Karpas-422 (cell line): ENCODE measurements around the gene OR2A2. TPM values are rescaled to one million over a fixed set of nuclear protein-coding genes. Genes with fewer than 3 reads are reported as not detected.

Experiments
- DNase-seq: peaks from one replicate; pipeline ENCODE4 v3.0.0-alpha.2; 2015
- H2AFZ ChIP-seq: fragments of 200-600 bp; sonication (generic); 2 replicates; pipeline ENCODE4 v1.6.1; 2014; ENCODE audit warnings: antibody characterized with exemption, low read length, mixed read lengths
- H3K27ac ChIP-seq: fragments of 200-600 bp; sonication (generic); 2 replicates; pipeline ENCODE4 v1.5.1; 2014; ENCODE audit warnings: mild to moderate bottlenecking, low read length, moderate library complexity
- H3K27me3 ChIP-seq: fragments of 200-600 bp; sonication (generic); 2 replicates; pipeline ENCODE4 v1.6.1; 2014; ENCODE audit warnings: low read length, mixed read lengths
- H3K36me3 ChIP-seq: fragments of 200-600 bp; sonication (generic); 2 replicates; pipeline ENCODE4 v1.6.1; 2014; ENCODE audit warnings: low read length, mixed read lengths; ENCODE audit not compliant: insufficient read depth
- H3K4me1 ChIP-seq: fragments of 200-600 bp; sonication (generic); 2 replicates; pipeline ENCODE4 v1.6.1; 2014; ENCODE audit warnings: mild to moderate bottlenecking, low read length, mixed read lengths
- H3K4me2 ChIP-seq: fragments of 200-600 bp; sonication (generic); 2 replicates; pipeline ENCODE4 v1.6.1; 2014; ENCODE audit warnings: low read length, low read depth, mild to moderate bottlenecking; ENCODE audit not compliant: poor library complexity, severe bottlenecking
- H3K4me3 ChIP-seq: fragments of 200-600 bp; sonication (generic); 2 replicates; pipeline ENCODE4 v1.5.1; 2014; ENCODE audit warnings: mild to moderate bottlenecking, antibody characterized with exemption, low read length, mixed read lengths
- H3K79me2 ChIP-seq: fragments of 200-600 bp; sonication (generic); 2 replicates; pipeline ENCODE4 v1.6.1; 2014; ENCODE audit warnings: mild to moderate bottlenecking, low read length, mixed read lengths
- H3K9ac ChIP-seq: fragments of 200-600 bp; sonication (generic); 2 replicates; pipeline ENCODE4 v1.6.0; 2014; ENCODE audit warnings: low read length
- H3K9me2 ChIP-seq: fragments of 200-600 bp; sonication (generic), shearing (Covaris generic); replicated peaks from 2 replicates; pipeline ENCODE4 v1.6.0; 2014; ENCODE audit warnings: mild to moderate bottlenecking, low read length, moderate library complexity; ENCODE audit not compliant: insufficient read depth
- H3K9me3 ChIP-seq: fragments of 300-700, 200-600 bp; sonication (generic); 2 replicates; pipeline ENCODE4 v1.6.1; 2014; ENCODE audit warnings: low read length, mixed read lengths
- H4K20me1 ChIP-seq: fragments of 200-600 bp; sonication (generic); 2 replicates; pipeline ENCODE4 v1.6.1; 2014; ENCODE audit warnings: mild to moderate bottlenecking, antibody characterized with exemption, low read length, low read depth; ENCODE audit not compliant: insufficient read depth
- small RNA-seq: library from RNA; depleted of rRNA; stranded (forward); fragments of <200 nt; gene quantifications from one replicate; pipeline ENCODE3, GENCODE V24; 2014
- total RNA-seq: library from RNA; depleted of rRNA; stranded (reverse); fragments of >200 nt; shearing (Covaris generic); gene quantifications from 2 replicates; pipeline ENCODE4 v1.2.3, GENCODE V29; 2014; ENCODE audit warnings: low replicate concordance; rRNA removed

OR2A2 gene
- total RNA-seq, 1 experiment from 2014 or later = not detected

- Histone ChIP-seq H3K4me2 (no peak overlapping the region), H4K20me1 (no peaks in the 10 kb centered on the region), H3K79me2 (no peaks in the 10 kb centered on the region), H3K27me3 (no peaks in the 10 kb centered on the region), H3K36me3 (no peaks in the 10 kb centered on the region), H3K27ac (no peak overlapping the region), H3K9ac (no peak overlapping the region), H3K9me3 (peaks cover 11% of the 10 kb centered on the region), H3K4me3 (no peak overlapping the region), H3K9me2 (no peaks in the 10 kb centered on the region), H2AFZ (no peak overlapping the region), H3K4me1 (no peaks in the 10 kb centered on the region)
- no peak for DNase-seq
Measured at GRCh38 chr7:144144426-144144825, 35.0 kb downstream of the OR2A2 start.

- no peaks in the 10 kb centered on the region for H3K27me3 ChIP-seq
- no peak overlapping the region for H3K4me3 ChIP-seq
- DNase-seq = no peak
- H3K27ac ChIP-seq = no peak overlapping the region
- no peaks in the 10 kb centered on the region for H3K9me2 ChIP-seq
- H3K9me3 ChIP-seq = peaks cover 11% of the 10 kb centered on the region
- H3K79me2 ChIP-seq = no peaks in the 10 kb centered on the region
- no peak overlapping the region for H2AFZ ChIP-seq
- no peaks in the 10 kb centered on the region for H3K36me3 ChIP-seq
- H3K4me2 ChIP-seq = no peak overlapping the region
- no peak overlapping the region for H3K9ac ChIP-seq
- H4K20me1 ChIP-seq = no peaks in the 10 kb centered on the region
- no peaks in the 10 kb centered on the region for H3K4me1 ChIP-seq
Measured at GRCh38 chr7:144148224-144148827, 38.9 kb downstream of the OR2A2 start.

- no peaks in the 10 kb centered on the region for H3K9me3 ChIP-seq
- H3K4me2 ChIP-seq = no peak overlapping the region
- no peaks in the 10 kb centered on the region for H3K9me2 ChIP-seq
- H3K4me1 ChIP-seq = no peaks in the 10 kb centered on the region
- no peak overlapping the region for H3K27ac ChIP-seq
- no peaks in the 10 kb centered on the region for H3K79me2 ChIP-seq
- no peak overlapping the region for H3K4me3 ChIP-seq
- H3K27me3 ChIP-seq = no peaks in the 10 kb centered on the region
- DNase-seq = no peak
- H4K20me1 ChIP-seq = no peaks in the 10 kb centered on the region
- H2AFZ ChIP-seq = no peak overlapping the region
- H3K36me3 ChIP-seq = no peaks in the 10 kb centered on the region
- H3K9ac ChIP-seq = no peak overlapping the region
Measured at GRCh38 chr7:144158861-144159260, 49.5 kb downstream of the OR2A2 start.

Small RNA genes lying within 50 kb of the gene (small RNA-seq; reads per million reads assigned to genes)
- gene OR2A41P = not detected

Other genes starting within 250 kb of the OR2A2 start
- gene TCAF1, start 207.4 kb upstream of the OR2A2 start, total RNA-seq = 0.11 and 1.0 TPM in 2 replicates
- gene OR2F2, start 174.3 kb upstream of the OR2A2 start, total RNA-seq = not detected in 2 replicates
- not detected in 2 replicates for gene OR2F1, start 154.7 kb upstream of the OR2A2 start, total RNA-seq
- gene OR6B1, start 109.3 kb upstream of the OR2A2 start, total RNA-seq = not detected in 2 replicates
- not detected in 2 replicates for gene OR2A5, start 60.6 kb upstream of the OR2A2 start, total RNA-seq
- gene OR2A25, start 39.8 kb upstream of the OR2A2 start, total RNA-seq = not detected in 2 replicates
- not detected in 2 replicates for gene OR2A12, start 23.3 kb upstream of the OR2A2 start, total RNA-seq
- not detected in 2 replicates for gene OR2A14, start 13.6 kb downstream of the OR2A2 start, total RNA-seq
- gene CTAGE4, start 73.9 kb downstream of the OR2A2 start, total RNA-seq = not detected in 2 replicates
- 0.30 and 0.36 TPM in 2 replicates for gene ARHGEF35, start 86.2 kb downstream of the OR2A2 start, total RNA-seq
- not detected in 2 replicates for gene OR2A42, start 130.0 kb downstream of the OR2A2 start, total RNA-seq
- gene OR2A7, start 155.2 kb downstream of the OR2A2 start, total RNA-seq = not detected in 2 replicates
- gene CTAGE8, start 159.7 kb downstream of the OR2A2 start, total RNA-seq = not detected in 2 replicates
- gene OR2A1, start 202.8 kb downstream of the OR2A2 start, total RNA-seq = not detected in 2 replicates
- gene ARHGEF5, start 245.8 kb downstream of the OR2A2 start, total RNA-seq = not detected in 2 replicates